Caco-2 (cell line): ENCODE measurements around the gene NRK. TPM values are rescaled to one million over a fixed set of nuclear protein-coding genes. Genes with fewer than 3 reads are reported as not detected.

ENCODE experiments used
- BruUV-seq: library from RNA; stranded (reverse); fragments of 400-500 nt; replicated peaks from 2 replicates; lab custom pipeline; 2021; lab: Mats Ljungman, UMichigan
- CTCF ChIA-PET: fragments of 300-600 bp; sonication (Branson Sonifier 250); formaldehyde crosslinking; loops from one replicate; lab custom pipeline; 2022; ENCODE audit warnings: antibody characterized with exemption; lab: Charles Lee
- POLR2A ChIA-PET: fragments of 300-600 bp; sonication (Branson Sonifier 250); formaldehyde crosslinking; loops from one replicate; lab custom pipeline; 2022; ENCODE audit warnings: antibody characterized with exemption; lab: Charles Lee
- DNase-seq, 2 experiments: peaks; one replicate each; pipeline versions ENCODE4 v3.0.0 to v3.0.0-alpha.2; 2020 to 2022
- H3K27me3 ChIP-seq: replicated peaks from 2 replicates; pipeline ENCODE4 v1.6.0; 2011; ENCODE audit warnings: low read length; ENCODE audit not compliant: control insufficient read depth, insufficient read depth
- H3K36me3 ChIP-seq: 2 replicates; pipeline ENCODE4 v1.5.1; 2011; ENCODE audit warnings: low read length; ENCODE audit not compliant: control insufficient read depth, insufficient read depth
- H3K4me1 ChIP-seq: fragments of 250-450 bp; sonication (Bioruptor Pico); 2 replicates; pipeline ENCODE4 v1.5.1; 2020; ENCODE audit warnings: mild to moderate bottlenecking
- H3K4me3 ChIP-seq: 2 replicates; pipeline ENCODE4 v1.5.1; 2011; ENCODE audit warnings: low read depth, mild to moderate bottlenecking, control low read depth, low read length
- H3K9me3 ChIP-seq: fragments of 250-450 bp; sonication (Bioruptor Pico); 2 replicates; pipeline ENCODE4 v1.5.1; 2020; ENCODE audit warnings: mild to moderate bottlenecking, moderate library complexity
- H3K27ac Mint-ChIP-seq: one replicate; pipeline ENCODE4 v1.8.0; 2022; ENCODE audit warnings: mixed read lengths; ENCODE audit not compliant: unreplicated experiment
- H3K27me3 Mint-ChIP-seq: one replicate; pipeline ENCODE4 v1.8.0; 2022; ENCODE audit warnings: mixed read lengths; ENCODE audit not compliant: insufficient read depth, unreplicated experiment
- H3K36me3 Mint-ChIP-seq: one replicate; pipeline ENCODE4 v1.8.0; 2022; ENCODE audit warnings: mild to moderate bottlenecking, mixed read lengths; ENCODE audit not compliant: insufficient read depth, unreplicated experiment
- H3K4me1 Mint-ChIP-seq: one replicate; pipeline ENCODE4 v1.8.0; 2022; ENCODE audit warnings: low read depth, mixed read lengths; ENCODE audit not compliant: unreplicated experiment
- H3K4me3 Mint-ChIP-seq: one replicate; pipeline ENCODE4 v1.8.0; 2022; ENCODE audit warnings: mild to moderate bottlenecking, moderate library complexity, mixed read lengths; ENCODE audit not compliant: unreplicated experiment
- H3K9me3 Mint-ChIP-seq: one replicate; pipeline ENCODE4 v1.8.0; 2022; ENCODE audit warnings: mixed read lengths; ENCODE audit not compliant: unreplicated experiment
- intact Hi-C: fragments of 100-400 bp; cut with micrococcal nuclease; formaldehyde crosslinking; loops from one replicate; pipeline ENCODE4 v1.10.0; 2022; ENCODE audit not compliant: unreplicated experiment
- total RNA-seq: library from RNA; stranded (reverse); gene quantifications from 2 replicates; pipeline ENCODE4 v1.2.3, GENCODE V29; 2022
- TF ChIP-seq, protein P1 (sequence below), 2 experiments: fragments of 200-600 bp in 1 of 2; IDR thresholded peaks; 1 replicate in 1 of 2; 2 replicates in 1 of 2; pipeline versions ENCODE4 v1.5.1 to v1.8.0; 2011 to 2022; ENCODE audit warnings: antibody characterized with exemption in 1 of 2, control low read depth in 1 of 2, inconsistent platforms in 1 of 2, low read depth in 1 of 2, low read length in 1 of 2, mild to moderate bottlenecking in 1 of 2, moderate library complexity in 1 of 2; ENCODE audit not compliant: insufficient read depth in 1 of 2, severe bottlenecking in 1 of 2, unreplicated experiment in 1 of 2

The NRK gene
- total RNA-seq, 1 experiment from 2014 or later, result 0.16 TPM

DNA sequence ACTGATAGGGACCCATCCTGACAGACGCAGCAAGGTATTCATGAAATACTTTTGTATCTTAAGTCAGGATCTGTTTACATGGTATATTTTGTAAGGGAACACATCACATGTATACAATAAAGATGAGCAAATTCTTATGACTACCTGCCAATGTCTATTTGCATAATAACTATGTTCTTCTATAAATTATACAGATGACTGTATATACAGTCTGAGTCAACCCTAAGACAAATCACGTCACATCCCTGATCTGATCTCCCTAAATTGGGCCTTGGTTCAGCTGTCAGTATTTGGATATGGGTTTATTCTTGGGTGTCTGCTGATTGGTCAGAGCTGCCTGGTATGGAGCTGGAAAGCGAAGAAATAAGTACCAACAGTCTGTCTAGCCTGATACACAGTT, 122.9 kb downstream of the NRK start:
- intact Hi-C loops, result no loop called here
- Histone ChIP-seq H3K4me3 (no peak overlapping the region), H3K9me3 (no peaks in the 10 kb centered on the region), H3K4me1 (no peaks in the 10 kb centered on the region), H3K36me3 (no peaks in the 10 kb centered on the region), H3K27me3 (no peaks in the 10 kb centered on the region)
- no peak overlapping the region for H3K4me3 Mint-ChIP-seq
- no peaks in the 10 kb centered on the region for H3K36me3 Mint-ChIP-seq
- CTCF ChIA-PET, result no interaction called here
- POLR2A ChIA-PET, result no interaction called here
- H3K4me1 Mint-ChIP-seq, result no peaks in the 10 kb centered on the region
- no peaks in the 10 kb centered on the region for H3K27me3 Mint-ChIP-seq
- DNase-seq, result no peak
- no TSS peak for BruUV-seq
- TF ChIP-seq, protein P1, sequence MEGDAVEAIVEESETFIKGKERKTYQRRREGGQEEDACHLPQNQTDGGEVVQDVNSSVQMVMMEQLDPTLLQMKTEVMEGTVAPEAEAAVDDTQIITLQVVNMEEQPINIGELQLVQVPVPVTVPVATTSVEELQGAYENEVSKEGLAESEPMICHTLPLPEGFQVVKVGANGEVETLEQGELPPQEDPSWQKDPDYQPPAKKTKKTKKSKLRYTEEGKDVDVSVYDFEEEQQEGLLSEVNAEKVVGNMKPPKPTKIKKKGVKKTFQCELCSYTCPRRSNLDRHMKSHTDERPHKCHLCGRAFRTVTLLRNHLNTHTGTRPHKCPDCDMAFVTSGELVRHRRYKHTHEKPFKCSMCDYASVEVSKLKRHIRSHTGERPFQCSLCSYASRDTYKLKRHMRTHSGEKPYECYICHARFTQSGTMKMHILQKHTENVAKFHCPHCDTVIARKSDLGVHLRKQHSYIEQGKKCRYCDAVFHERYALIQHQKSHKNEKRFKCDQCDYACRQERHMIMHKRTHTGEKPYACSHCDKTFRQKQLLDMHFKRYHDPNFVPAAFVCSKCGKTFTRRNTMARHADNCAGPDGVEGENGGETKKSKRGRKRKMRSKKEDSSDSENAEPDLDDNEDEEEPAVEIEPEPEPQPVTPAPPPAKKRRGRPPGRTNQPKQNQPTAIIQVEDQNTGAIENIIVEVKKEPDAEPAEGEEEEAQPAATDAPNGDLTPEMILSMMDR (IDR thresholded peaks at IDR 0.05; ENCODE audit: insufficient read depth in 1 of 2, low read depth in 1 of 2, low read length in 1 of 2, severe bottlenecking in 1 of 2, unreplicated experiment in 1 of 2), result no peak
- no peak overlapping the region for H3K27ac Mint-ChIP-seq
- H3K9me3 Mint-ChIP-seq, result no peaks in the 10 kb centered on the region

DNA sequence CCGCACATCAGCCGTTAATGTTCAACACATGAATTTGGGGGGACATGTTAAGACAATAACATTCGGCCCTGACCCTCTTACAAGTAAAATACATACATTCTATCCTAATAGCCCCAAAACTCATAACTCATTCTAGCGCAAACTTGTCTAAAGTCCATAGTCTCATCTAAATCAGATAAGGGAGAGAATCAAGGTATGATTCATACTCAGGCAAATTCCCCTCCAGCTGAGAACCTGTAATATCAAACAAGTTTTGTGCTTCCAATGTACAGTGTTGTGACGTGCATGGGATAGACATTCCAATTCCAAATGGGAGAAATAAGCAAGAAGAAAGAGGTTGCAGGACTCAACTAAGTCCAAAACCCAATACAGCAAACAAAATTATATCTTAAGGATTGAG, 147.1 kb downstream of the NRK start:
- Mint-ChIP-seq H3K4me1 (no peaks in the 10 kb centered on the region), H3K9me3 (no peaks in the 10 kb centered on the region), H3K4me3 (no peak overlapping the region), H3K27me3 (no peaks in the 10 kb centered on the region), H3K27ac (no peak overlapping the region), H3K36me3 (no peaks in the 10 kb centered on the region)
- TF ChIP-seq, protein P1 (IDR thresholded peaks at IDR 0.05; ENCODE audit: insufficient read depth in 1 of 2, low read depth in 1 of 2, low read length in 1 of 2, severe bottlenecking in 1 of 2, unreplicated experiment in 1 of 2), result no peak
- ChIA-PET POLR2A (no interaction called here), CTCF (no interaction called here)
- BruUV-seq, result no TSS peak
- intact Hi-C loops, result no loop called here
- DNase-seq, result no peak
- Histone ChIP-seq H3K27me3 (no peaks in the 10 kb centered on the region), H3K9me3 (no peaks in the 10 kb centered on the region), H3K4me3 (no peak overlapping the region), H3K4me1 (no peaks in the 10 kb centered on the region), H3K36me3 (no peaks in the 10 kb centered on the region)

DNA sequence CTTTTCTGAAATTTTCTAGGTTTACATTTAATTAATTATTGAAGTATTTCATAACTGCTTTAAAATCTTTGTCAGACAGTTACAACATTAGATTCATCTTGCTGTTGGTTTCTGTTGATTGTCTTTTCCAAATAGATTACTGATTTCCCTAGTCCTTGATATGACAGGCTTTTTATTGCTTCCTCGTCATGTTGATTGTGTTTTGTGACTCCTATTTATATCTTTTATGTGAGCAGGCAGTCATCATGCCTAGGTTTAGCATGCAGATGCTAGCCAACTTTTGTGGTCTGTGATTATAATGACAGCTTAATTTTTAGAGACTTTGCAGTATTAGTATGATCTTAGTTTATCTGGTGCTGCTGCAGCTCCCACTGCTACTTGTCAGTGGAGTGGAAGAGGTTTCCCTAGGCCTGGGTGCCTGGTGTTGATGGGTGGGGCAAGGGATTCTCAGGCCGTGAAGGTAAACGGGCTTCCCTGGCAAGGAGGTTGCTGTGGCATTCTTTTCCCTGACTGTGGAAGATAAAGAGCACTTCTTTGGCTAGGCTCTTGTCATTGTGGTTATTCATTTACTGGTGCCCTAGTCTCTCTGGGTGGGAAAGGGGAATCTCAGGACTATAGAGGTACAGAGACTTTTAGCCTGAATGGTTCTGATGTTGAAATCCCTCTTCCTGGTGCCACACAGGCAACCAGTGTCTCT, 150.5 kb downstream of the NRK start:
- no peak overlapping the region for H3K27ac Mint-ChIP-seq
- Histone ChIP-seq H3K4me3 (no peak overlapping the region), H3K9me3 (no peaks in the 10 kb centered on the region), H3K27me3 (no peaks in the 10 kb centered on the region), H3K36me3 (no peaks in the 10 kb centered on the region), H3K4me1 (no peaks in the 10 kb centered on the region)
- no peak overlapping the region for H3K4me3 Mint-ChIP-seq
- no peaks in the 10 kb centered on the region for H3K36me3 Mint-ChIP-seq
- DNase-seq, result no peak
- no peaks in the 10 kb centered on the region for H3K4me1 Mint-ChIP-seq
- POLR2A ChIA-PET, result no interaction called here
- BruUV-seq, result no TSS peak
- no peaks in the 10 kb centered on the region for H3K27me3 Mint-ChIP-seq
- intact Hi-C loops, result no loop called here
- CTCF ChIA-PET, result no interaction called here
- TF ChIP-seq, protein P1 (IDR thresholded peaks at IDR 0.05; ENCODE audit: insufficient read depth in 1 of 2, low read depth in 1 of 2, low read length in 1 of 2, severe bottlenecking in 1 of 2, unreplicated experiment in 1 of 2), result no peak
- no peaks in the 10 kb centered on the region for H3K9me3 Mint-ChIP-seq
